Loucy (cell line): ENCODE data around the gene RBM28.
A peak's percentile ranks its signal among the peaks of the same experiment; 100 is the strongest.

Experiments used
- H2AFZ ChIP-seq: fragments of 200-600 bp; sonication (generic); 2 replicates; pipeline ENCODE4 v1.6.0; 2016; ENCODE audit warnings: antibody characterized with exemption, mild to moderate bottlenecking, low read length, moderate library complexity
- H3F3A ChIP-seq: fragments of 200-600 bp; 2 replicates; pipeline ENCODE4 v1.6.0; 2016; ENCODE audit warnings: antibody characterized with exemption, low read depth, mild to moderate bottlenecking
- H3K27me3 ChIP-seq: fragments of 200-600 bp; sonication (generic); 2 replicates; pipeline ENCODE4 v1.6.1; 2014; ENCODE audit warnings: low read length, mild to moderate bottlenecking; ENCODE audit not compliant: insufficient read depth, poor library complexity, severe bottlenecking
- H3K36me3 ChIP-seq: fragments of 200-600 bp; sonication (generic); 2 replicates; pipeline ENCODE4 v1.6.1; 2016; ENCODE audit warnings: low read length; ENCODE audit not compliant: insufficient read depth
- H3K4me1 ChIP-seq: fragments of 200-600 bp; sonication (generic); 2 replicates; pipeline ENCODE4 v1.5.1; 2014; ENCODE audit warnings: low read length, mild to moderate bottlenecking; ENCODE audit not compliant: insufficient read depth, poor library complexity, severe bottlenecking
- H3K4me2 ChIP-seq: fragments of 200-600 bp; sonication (generic); 2 replicates; pipeline ENCODE4 v1.6.0; 2014; ENCODE audit warnings: antibody characterized with exemption, low read length, low read depth, mild to moderate bottlenecking; ENCODE audit not compliant: poor library complexity, severe bottlenecking
- H3K4me3 ChIP-seq: fragments of 200-600 bp; sonication (generic); 2 replicates; pipeline ENCODE4 v1.5.1; 2014; ENCODE audit warnings: low read length, mild to moderate bottlenecking, mixed read lengths; ENCODE audit not compliant: poor library complexity, severe bottlenecking
- H3K79me2 ChIP-seq: fragments of 200-600 bp; sonication (generic); 2 replicates; pipeline ENCODE4 v1.6.1; 2014; ENCODE audit warnings: low read length; ENCODE audit not compliant: insufficient read depth
- H3K9ac ChIP-seq: fragments of 200-600 bp; sonication (generic); 2 replicates; pipeline ENCODE4 v1.6.0; 2014; ENCODE audit warnings: mild to moderate bottlenecking, low read depth, low read length, moderate library complexity; ENCODE audit not compliant: poor library complexity, severe bottlenecking
- H3K9me2 ChIP-seq: fragments of 200-600 bp; sonication (generic); replicated peaks from 2 replicates; pipeline ENCODE4 v1.6.1; 2016; ENCODE audit warnings: low read depth, low read length, mixed read lengths
- H3K9me3 ChIP-seq: fragments of 200-600 bp; sonication (generic); 2 replicates; pipeline ENCODE4 v1.6.1; 2014; ENCODE audit warnings: mild to moderate bottlenecking, antibody characterized with exemption, low read length, low read depth; ENCODE audit not compliant: insufficient read depth
- H4K20me1 ChIP-seq: fragments of 200-600 bp; sonication (generic); 2 replicates; pipeline ENCODE4 v1.6.0; 2014; ENCODE audit warnings: antibody characterized with exemption, low read length, mild to moderate bottlenecking; ENCODE audit not compliant: insufficient read depth, poor library complexity, severe bottlenecking
- EZH2phosphoT487 ChIP-seq: fragments of 200-600 bp; IDR thresholded peaks from 2 replicates; pipeline ENCODE4 v1.6.1; 2018; ENCODE audit warnings: antibody characterized with exemption, mild to moderate bottlenecking, moderate library complexity, borderline replicate concordance
- TF ChIP-seq, protein P1 (sequence below): fragments of 200-600 bp; sonication (generic); conservative IDR thresholded peaks from 2 replicates; pipeline ENCODE4 v1.5.1; 2014; ENCODE audit warnings: mild to moderate bottlenecking, antibody characterized with exemption, low read length

The RBM28 gene

DNA sequence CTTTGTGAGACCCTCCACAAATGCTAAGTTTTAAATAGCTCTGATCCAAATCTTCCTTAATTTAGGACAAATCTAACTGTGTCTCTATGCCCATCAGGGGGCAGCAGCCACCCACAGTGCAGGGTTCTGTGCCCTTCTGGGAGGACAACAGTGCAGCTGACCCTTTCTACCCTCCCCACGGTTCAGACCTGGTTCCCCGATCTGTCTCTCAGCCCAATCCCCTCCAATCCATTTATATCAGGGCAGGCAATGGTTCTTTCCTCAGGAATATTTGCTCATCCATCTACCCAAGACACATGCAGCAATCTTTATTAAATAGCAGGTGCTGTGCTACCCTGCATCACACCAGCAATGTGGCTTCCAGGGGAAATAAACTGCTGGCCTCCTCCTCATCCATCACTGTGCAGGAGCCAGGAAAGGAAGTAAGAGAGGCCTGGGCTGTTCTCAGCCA lies 4.0 kb upstream of the RBM28 start:
- H2AFZ ChIP-seq = no peak overlapping the region; the same call in 1 of the 2 replicates
- H3K9ac ChIP-seq = no peak overlapping the region
- no peak for TF ChIP-seq EZH2phosphoT487
- TF ChIP-seq, protein P1, sequence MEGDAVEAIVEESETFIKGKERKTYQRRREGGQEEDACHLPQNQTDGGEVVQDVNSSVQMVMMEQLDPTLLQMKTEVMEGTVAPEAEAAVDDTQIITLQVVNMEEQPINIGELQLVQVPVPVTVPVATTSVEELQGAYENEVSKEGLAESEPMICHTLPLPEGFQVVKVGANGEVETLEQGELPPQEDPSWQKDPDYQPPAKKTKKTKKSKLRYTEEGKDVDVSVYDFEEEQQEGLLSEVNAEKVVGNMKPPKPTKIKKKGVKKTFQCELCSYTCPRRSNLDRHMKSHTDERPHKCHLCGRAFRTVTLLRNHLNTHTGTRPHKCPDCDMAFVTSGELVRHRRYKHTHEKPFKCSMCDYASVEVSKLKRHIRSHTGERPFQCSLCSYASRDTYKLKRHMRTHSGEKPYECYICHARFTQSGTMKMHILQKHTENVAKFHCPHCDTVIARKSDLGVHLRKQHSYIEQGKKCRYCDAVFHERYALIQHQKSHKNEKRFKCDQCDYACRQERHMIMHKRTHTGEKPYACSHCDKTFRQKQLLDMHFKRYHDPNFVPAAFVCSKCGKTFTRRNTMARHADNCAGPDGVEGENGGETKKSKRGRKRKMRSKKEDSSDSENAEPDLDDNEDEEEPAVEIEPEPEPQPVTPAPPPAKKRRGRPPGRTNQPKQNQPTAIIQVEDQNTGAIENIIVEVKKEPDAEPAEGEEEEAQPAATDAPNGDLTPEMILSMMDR = peak; percentile 90
- H3K4me1 ChIP-seq = peaks cover 9% of the 10 kb centered on the region
- peaks cover 8% of the 10 kb centered on the region for H4K20me1 ChIP-seq
- H3K36me3 ChIP-seq = no peaks in the 10 kb centered on the region
- no peak overlapping the region for H3K4me3 ChIP-seq
- no peak overlapping the region for H3K4me2 ChIP-seq
- H3K27me3 ChIP-seq = no peaks in the 10 kb centered on the region
- no peaks in the 10 kb centered on the region for H3F3A ChIP-seq
- no peaks in the 10 kb centered on the region for H3K9me3 ChIP-seq
- H3K9me2 ChIP-seq = no peaks in the 10 kb centered on the region
- H3K79me2 ChIP-seq = peaks cover 10% of the 10 kb centered on the region

DNA sequence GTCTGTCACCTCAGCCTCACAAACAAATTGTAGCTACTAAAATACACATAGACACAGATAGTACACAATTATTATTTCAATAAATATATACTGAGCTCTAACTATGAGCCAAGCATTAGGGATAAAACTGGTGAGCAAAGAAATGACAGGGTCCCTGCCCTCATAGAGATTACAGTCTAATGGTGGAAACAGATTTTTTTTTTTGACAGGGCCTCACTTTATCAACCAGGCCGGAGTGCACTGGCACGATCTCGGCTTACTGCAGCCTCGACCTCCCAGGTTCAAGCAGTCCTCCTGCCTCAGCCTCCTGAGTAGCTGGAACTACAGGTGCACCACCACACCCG lies 695 bp upstream of the RBM28 start:
- TF ChIP-seq, protein P1 = no peak
- no peak for TF ChIP-seq EZH2phosphoT487
- Histone ChIP-seq H3K36me3 (no peaks in the 10 kb centered on the region; the same call in 1 of the 2 replicates), H3K4me2 (peak overlapping the region; percentile 92), H3K27me3 (no peaks in the 10 kb centered on the region), H3K4me3 (peak overlapping the region; percentile 86), H3K79me2 (peaks cover 42% of the 10 kb centered on the region), H3K4me1 (peaks cover 38% of the 10 kb centered on the region), H3K9ac (peak overlapping the region; percentile 26), H4K20me1 (peaks cover 32% of the 10 kb centered on the region), H3K9me3 (no peaks in the 10 kb centered on the region), H3K9me2 (no peaks in the 10 kb centered on the region), H2AFZ (peak overlapping the region; percentile 99), H3F3A (no peaks in the 10 kb centered on the region)

DNA sequence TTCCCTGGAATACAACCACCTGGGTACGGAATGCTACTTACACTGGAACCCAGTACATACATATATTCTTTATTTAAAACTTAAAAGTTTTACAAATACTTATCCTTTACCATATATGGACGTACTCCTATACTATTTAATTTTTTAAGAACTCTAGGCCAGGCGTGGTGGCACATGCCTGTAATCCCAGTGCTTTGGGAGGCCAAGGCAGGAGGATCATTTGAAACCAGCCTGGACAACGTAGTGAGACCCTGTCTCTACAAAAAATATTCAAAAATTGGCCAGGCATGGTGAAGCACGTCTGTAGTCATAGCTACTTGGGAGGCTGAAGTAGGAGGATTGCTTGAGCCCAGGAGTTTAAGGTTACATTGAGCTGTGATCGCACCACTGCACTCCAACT lies 2.0 kb downstream of the RBM28 start:
- TF ChIP-seq, protein P1 = no peak
- no peak for TF ChIP-seq EZH2phosphoT487
- Histone ChIP-seq H4K20me1 (peaks cover 32% of the 10 kb centered on the region), H3K36me3 (peaks cover 24% of the 10 kb centered on the region), H3K9me3 (no peaks in the 10 kb centered on the region), H3K27me3 (no peaks in the 10 kb centered on the region), H3K4me2 (peak overlapping the region; percentile 92), H3K79me2 (peaks cover 44% of the 10 kb centered on the region), H2AFZ (no peak overlapping the region), H3K4me3 (peak overlapping the region; percentile 86), H3F3A (no peaks in the 10 kb centered on the region), H3K9me2 (no peaks in the 10 kb centered on the region), H3K4me1 (peaks cover 39% of the 10 kb centered on the region), H3K9ac (peak overlapping the region; percentile 80)
